ENCODE data around the gene RBM39. TPM values are rescaled to one million over a fixed set of nuclear protein-coding genes. Genes with fewer than 3 reads are reported as not detected.

Gene RBM39
- total and polyA plus RNA-seq, 2 of the 13 experiments (the other 11 are each of a cell fraction or from before 2014, with no cell fraction given) = 788 to 920 TPM

DNA sequence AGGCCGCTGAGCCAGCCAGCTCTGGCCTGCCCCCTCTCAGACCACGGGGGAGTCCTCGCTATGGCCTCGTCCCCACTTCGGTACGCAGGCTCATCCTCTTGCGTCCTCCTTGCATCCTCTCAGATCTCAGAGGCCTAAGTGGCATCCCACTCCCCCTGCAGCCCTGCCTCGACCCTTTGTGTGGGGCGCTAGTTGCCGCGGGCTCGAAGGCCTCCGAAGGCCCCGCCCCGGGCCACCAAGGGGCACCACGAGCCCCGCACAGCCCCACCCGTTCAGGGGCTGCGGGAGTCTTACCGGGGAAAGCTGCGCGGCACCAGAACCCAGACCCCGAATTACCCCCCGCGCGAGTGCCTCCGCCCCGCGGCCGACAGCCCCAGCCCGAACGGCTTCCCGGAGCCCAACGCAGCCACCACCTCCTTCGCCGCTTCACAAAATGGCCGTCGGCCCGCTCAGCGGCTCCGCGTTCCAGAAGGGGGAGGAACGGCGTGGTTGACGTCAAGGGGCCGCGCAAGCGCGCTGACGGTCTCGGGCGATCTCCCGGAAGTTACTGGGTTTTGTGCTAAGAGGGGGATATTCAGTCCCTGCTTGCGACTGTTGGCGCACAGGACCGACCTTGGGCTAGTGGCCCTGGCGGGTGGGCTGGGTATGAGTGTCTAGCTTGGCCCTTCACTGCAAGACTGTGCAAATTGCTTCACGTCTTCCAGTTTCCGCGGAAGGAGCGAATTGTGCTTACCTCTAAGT, 77.4 kb downstream of the RBM39 start, which contains the start of the genes CPNE1 and RBM12 (continued):
- TF ChIP-seq, protein P1, sequence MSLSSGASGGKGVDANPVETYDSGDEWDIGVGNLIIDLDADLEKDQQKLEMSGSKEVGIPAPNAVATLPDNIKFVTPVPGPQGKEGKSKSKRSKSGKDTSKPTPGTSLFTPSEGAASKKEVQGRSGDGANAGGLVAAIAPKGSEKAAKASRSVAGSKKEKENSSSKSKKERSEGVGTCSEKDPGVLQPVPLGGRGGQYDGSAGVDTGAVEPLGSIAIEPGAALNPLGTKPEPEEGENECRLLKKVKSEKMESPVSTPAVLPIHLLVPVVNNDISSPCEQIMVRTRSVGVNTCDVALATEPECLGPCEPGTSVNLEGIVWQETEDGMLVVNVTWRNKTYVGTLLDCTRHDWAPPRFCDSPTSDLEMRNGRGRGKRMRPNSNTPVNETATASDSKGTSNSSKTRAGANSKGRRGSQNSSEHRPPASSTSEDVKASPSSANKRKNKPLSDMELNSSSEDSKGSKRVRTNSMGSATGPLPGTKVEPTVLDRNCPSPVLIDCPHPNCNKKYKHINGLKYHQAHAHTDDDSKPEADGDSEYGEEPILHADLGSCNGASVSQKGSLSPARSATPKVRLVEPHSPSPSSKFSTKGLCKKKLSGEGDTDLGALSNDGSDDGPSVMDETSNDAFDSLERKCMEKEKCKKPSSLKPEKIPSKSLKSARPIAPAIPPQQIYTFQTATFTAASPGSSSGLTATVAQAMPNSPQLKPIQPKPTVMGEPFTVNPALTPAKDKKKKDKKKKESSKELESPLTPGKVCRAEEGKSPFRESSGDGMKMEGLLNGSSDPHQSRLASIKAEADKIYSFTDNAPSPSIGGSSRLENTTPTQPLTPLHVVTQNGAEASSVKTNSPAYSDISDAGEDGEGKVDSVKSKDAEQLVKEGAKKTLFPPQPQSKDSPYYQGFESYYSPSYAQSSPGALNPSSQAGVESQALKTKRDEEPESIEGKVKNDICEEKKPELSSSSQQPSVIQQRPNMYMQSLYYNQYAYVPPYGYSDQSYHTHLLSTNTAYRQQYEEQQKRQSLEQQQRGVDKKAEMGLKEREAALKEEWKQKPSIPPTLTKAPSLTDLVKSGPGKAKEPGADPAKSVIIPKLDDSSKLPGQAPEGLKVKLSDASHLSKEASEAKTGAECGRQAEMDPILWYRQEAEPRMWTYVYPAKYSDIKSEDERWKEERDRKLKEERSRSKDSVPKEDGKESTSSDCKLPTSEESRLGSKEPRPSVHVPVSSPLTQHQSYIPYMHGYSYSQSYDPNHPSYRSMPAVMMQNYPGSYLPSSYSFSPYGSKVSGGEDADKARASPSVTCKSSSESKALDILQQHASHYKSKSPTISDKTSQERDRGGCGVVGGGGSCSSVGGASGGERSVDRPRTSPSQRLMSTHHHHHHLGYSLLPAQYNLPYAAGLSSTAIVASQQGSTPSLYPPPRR (CRISPR knock-in tag; IDR thresholded peaks at IDR 0.05; ENCODE audit: borderline replicate concordance) = peak; percentile 73
- TF ChIP-seq, protein P2, sequence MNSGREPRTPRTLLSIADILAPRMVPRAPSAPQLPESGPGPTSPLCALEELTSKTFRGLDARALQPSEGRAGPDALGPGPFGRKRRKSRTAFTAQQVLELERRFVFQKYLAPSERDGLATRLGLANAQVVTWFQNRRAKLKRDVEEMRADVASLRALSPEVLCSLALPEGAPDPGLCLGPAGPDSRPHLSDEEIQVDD (CRISPR knock-in tag; IDR thresholded peaks at IDR 0.05; ENCODE audit: borderline replicate concordance) = no peak; the same call in 1 of the 2 replicates
- TF ChIP-seq SAFB2 (CRISPR knock-in tag; IDR thresholded peaks at IDR 0.05; ENCODE audit: borderline replicate concordance, low read depth) (peak; percentile 86; the same call in 1 of the 2 replicates), HDAC1 (CRISPR knock-in tag; IDR thresholded peaks at IDR 0.05) (peak; percentile 98), ZNF292 (CRISPR knock-in tag; IDR thresholded peaks at IDR 0.05; ENCODE audit: borderline replicate concordance, low read depth) (peak; percentile 21; the same call in 1 of the 2 replicates), ZNF549 (CRISPR knock-in tag; IDR thresholded peaks at IDR 0.05) (peak; percentile 76; the same call in 1 of the 2 replicates), RFX5 (IDR thresholded peaks at IDR 0.05; ENCODE audit: low read depth, low read length) (peak; percentile 67; the same call in 1 of the 2 replicates), CAMTA2 (CRISPR knock-in tag; IDR thresholded peaks at IDR 0.05; ENCODE audit: borderline replicate concordance) (peak; percentile 29), ZSCAN9 (CRISPR knock-in tag; IDR thresholded peaks at IDR 0.05; ENCODE audit: borderline replicate concordance) (peak; percentile 99), ONECUT2 (CRISPR knock-in tag; IDR thresholded peaks at IDR 0.05) (peak; percentile 9; the same call in 1 of the 2 replicates), CBFB (CRISPR knock-in tag; IDR thresholded peaks at IDR 0.05) (peak; percentile 90), ZNF557 (CRISPR knock-in tag; IDR thresholded peaks at IDR 0.05) (peak; percentile 20; the same call in 1 of the 2 replicates), ZNF484 (CRISPR knock-in tag; IDR thresholded peaks at IDR 0.05; ENCODE audit: borderline replicate concordance, low read depth) (peak; percentile 63; the same call in 1 of the 2 replicates)
- TF ChIP-seq, protein P3, sequence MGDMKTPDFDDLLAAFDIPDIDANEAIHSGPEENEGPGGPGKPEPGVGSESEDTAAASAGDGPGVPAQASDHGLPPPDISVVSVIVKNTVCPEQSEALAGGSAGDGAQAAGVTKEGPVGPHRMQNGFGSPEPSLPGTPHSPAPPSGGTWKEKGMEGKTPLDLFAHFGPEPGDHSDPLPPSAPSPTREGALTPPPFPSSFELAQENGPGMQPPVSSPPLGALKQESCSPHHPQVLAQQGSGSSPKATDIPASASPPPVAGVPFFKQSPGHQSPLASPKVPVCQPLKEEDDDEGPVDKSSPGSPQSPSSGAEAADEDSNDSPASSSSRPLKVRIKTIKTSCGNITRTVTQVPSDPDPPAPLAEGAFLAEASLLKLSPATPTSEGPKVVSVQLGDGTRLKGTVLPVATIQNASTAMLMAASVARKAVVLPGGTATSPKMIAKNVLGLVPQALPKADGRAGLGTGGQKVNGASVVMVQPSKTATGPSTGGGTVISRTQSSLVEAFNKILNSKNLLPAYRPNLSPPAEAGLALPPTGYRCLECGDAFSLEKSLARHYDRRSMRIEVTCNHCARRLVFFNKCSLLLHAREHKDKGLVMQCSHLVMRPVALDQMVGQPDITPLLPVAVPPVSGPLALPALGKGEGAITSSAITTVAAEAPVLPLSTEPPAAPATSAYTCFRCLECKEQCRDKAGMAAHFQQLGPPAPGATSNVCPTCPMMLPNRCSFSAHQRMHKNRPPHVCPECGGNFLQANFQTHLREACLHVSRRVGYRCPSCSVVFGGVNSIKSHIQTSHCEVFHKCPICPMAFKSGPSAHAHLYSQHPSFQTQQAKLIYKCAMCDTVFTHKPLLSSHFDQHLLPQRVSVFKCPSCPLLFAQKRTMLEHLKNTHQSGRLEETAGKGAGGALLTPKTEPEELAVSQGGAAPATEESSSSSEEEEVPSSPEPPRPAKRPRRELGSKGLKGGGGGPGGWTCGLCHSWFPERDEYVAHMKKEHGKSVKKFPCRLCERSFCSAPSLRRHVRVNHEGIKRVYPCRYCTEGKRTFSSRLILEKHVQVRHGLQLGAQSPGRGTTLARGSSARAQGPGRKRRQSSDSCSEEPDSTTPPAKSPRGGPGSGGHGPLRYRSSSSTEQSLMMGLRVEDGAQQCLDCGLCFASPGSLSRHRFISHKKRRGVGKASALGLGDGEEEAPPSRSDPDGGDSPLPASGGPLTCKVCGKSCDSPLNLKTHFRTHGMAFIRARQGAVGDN (CRISPR knock-in tag; IDR thresholded peaks at IDR 0.05) = peak; percentile 100
- TF ChIP-seq, protein P4, sequence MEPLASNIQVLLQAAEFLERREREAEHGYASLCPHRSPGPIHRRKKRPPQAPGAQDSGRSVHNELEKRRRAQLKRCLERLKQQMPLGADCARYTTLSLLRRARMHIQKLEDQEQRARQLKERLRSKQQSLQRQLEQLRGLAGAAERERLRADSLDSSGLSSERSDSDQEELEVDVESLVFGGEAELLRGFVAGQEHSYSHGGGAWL (CRISPR knock-in tag; IDR thresholded peaks at IDR 0.05) = peak; percentile 97
- TF ChIP-seq, protein P5, sequence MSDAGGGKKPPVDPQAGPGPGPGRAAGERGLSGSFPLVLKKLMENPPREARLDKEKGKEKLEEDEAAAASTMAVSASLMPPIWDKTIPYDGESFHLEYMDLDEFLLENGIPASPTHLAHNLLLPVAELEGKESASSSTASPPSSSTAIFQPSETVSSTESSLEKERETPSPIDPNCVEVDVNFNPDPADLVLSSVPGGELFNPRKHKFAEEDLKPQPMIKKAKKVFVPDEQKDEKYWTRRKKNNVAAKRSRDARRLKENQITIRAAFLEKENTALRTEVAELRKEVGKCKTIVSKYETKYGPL (CRISPR knock-in tag; IDR thresholded peaks at IDR 0.05) = 0 out of 2 replicates have a peak, but pooled peaks have one; percentile 0
